NCI-H187 treated with DMSO at 0.1 percent for 48 hours (cell line): ENCODE results near the gene GPR55.
"Not testable (repeated sequence)": the region's sequence is repeated elsewhere in the genome, so short reads cannot be mapped to it uniquely, and the experiment has no call there.

Experiments used
- DNase-seq: peaks from one replicate; lab custom pipeline; 2025; lab: John Stamatoyannopoulos, UW

Gene GPR55

GRCh38 chr2:230950874-230951339 is 25.9 kb upstream of the GPR55 start:
- no peak for DNase-seq

- no peak for DNase-seq
Measured at GRCh38 chr2:230949966-230950873, 25.2 kb upstream of the GPR55 start.

- no peak for DNase-seq
Measured at GRCh38 chr2:230947908-230948365, 22.9 kb upstream of the GPR55 start.

- no peak for DNase-seq
Measured at GRCh38 chr2:230947235-230947576, 22.2 kb upstream of the GPR55 start.

- no peak for DNase-seq
Measured at GRCh38 chr2:230946429-230947234, 21.6 kb upstream of the GPR55 start.

- no peak for DNase-seq
Measured at GRCh38 chr2:230944757-230945372, 19.8 kb upstream of the GPR55 start.

- no peak for DNase-seq
Measured at GRCh38 chr2:230944123-230944653, 19.1 kb upstream of the GPR55 start.

- no peak for DNase-seq
Measured at GRCh38 chr2:230942920-230943896, 18.2 kb upstream of the GPR55 start.

- DNase-seq: no peak
Measured at GRCh38 chr2:230942371-230942770, 17.3 kb upstream of the GPR55 start.

- DNase-seq: no peak
Measured at GRCh38 chr2:230941202-230942180, 16.4 kb upstream of the GPR55 start.

- DNase-seq: no peak
Measured at GRCh38 chr2:230940471-230940815, 15.4 kb upstream of the GPR55 start.

GRCh38 chr2:230939691-230940470 is 14.8 kb upstream of the GPR55 start:
- no peak for DNase-seq

- DNase-seq: no peak
Measured at GRCh38 chr2:230939066-230939591, 14.1 kb upstream of the GPR55 start.

- DNase-seq: no peak
Measured at GRCh38 chr2:230938516-230939065, 13.5 kb upstream of the GPR55 start.

GRCh38 chr2:230938098-230938497 is 13.1 kb upstream of the GPR55 start:
- no peak for DNase-seq

- DNase-seq: no peak
Measured at GRCh38 chr2:230937362-230937761, 12.3 kb upstream of the GPR55 start.

- DNase-seq: not testable (repeated sequence)
Measured at GRCh38 chr2:230936243-230936642, 11.2 kb upstream of the GPR55 start.

GRCh38 chr2:230935130-230935430 is 10.0 kb upstream of the GPR55 start:
- no peak for DNase-seq
